ENCODE results near the gene CACNB2. TPM values are rescaled to one million over a fixed set of nuclear protein-coding genes. Genes with fewer than 3 reads are reported as not detected.

Gene CACNB2
- total RNA-seq, 1 experiment from 2014 or later = 0.07 TPM

GRCh38 chr10:18504161-18504560 is 363.9 kb downstream of the CACNB2 start:
- intact Hi-C loops (cut with micrococcal nuclease) = no loop called here
- Histone ChIP-seq H3K9me2 (replicated peaks; ENCODE audit: low read length) (no peaks in the 10 kb centered on the region), H3K9ac (ENCODE audit: low read length) (no peak overlapping the region), H3K9me3 (ENCODE audit: low read length) (no peaks in the 10 kb centered on the region), H3K36me3 (ENCODE audit: low read depth, low read length) (no peaks in the 10 kb centered on the region), H4K20me1 (ENCODE audit: low read length) (no peaks in the 10 kb centered on the region), H3K4me1 (ENCODE audit: insufficient read depth, low read length) (0 out of 2 replicates have a peak, but pooled peaks cover 8% of the 10 kb centered on the region), H3K4me2 (ENCODE audit: low read length) (no peak overlapping the region), H3F3A (ENCODE audit: low read length, unreplicated experiment) (no peaks in the 10 kb centered on the region), H3K4me3 (ENCODE audit: low read length) (no peak overlapping the region), H3K27ac (ENCODE audit: low read length) (no peak overlapping the region), H3K27me3 (ENCODE audit: low read length) (no peaks in the 10 kb centered on the region), H3K79me2 (ENCODE audit: low read length) (no peaks in the 10 kb centered on the region), H2AFZ (ENCODE audit: low read length) (no peak overlapping the region)
- DNase-seq (no peak), ATAC-seq (no peak)
- TF ChIP-seq CTCF (conservative IDR thresholded peaks at IDR 0.05; ENCODE audit: low read depth, low read length) (no peak), EZH2phosphoT487 (IDR thresholded peaks at IDR 0.05; ENCODE audit: borderline replicate concordance, low read length) (no peak), EZH2 (IDR thresholded peaks at IDR 0.05; ENCODE audit: low read length, unreplicated experiment) (no peak)
- ChIA-PET POLR2A (ENCODE audit: unreplicated experiment) (no interaction called here), CTCF (no interaction called here)
- BruUV-seq (replicated peaks) = no TSS peak

- Histone ChIP-seq H3K4me3 (ENCODE audit: low read length) (no peak overlapping the region), H3K27me3 (ENCODE audit: low read length) (no peaks in the 10 kb centered on the region), H3K79me2 (ENCODE audit: low read length) (no peaks in the 10 kb centered on the region), H3K9me2 (replicated peaks; ENCODE audit: low read length) (no peaks in the 10 kb centered on the region), H3K9me3 (ENCODE audit: low read length) (no peaks in the 10 kb centered on the region), H2AFZ (ENCODE audit: low read length) (0 out of 2 replicates have a peak overlapping the region, but pooled peaks have one; percentile 9), H3K4me2 (ENCODE audit: low read length) (peak overlapping the region; percentile 37), H3K4me1 (ENCODE audit: insufficient read depth, low read length) (0 out of 2 replicates have a peak, but pooled peaks cover 8% of the 10 kb centered on the region), H3K36me3 (ENCODE audit: low read depth, low read length) (no peaks in the 10 kb centered on the region), H4K20me1 (ENCODE audit: low read length) (no peaks in the 10 kb centered on the region), H3K27ac (ENCODE audit: low read length) (no peak overlapping the region), H3K9ac (ENCODE audit: low read length) (no peak overlapping the region), H3F3A (ENCODE audit: low read length, unreplicated experiment) (no peaks in the 10 kb centered on the region)
- no peak; the same call in 1 of the 2 replicates for ATAC-seq
- intact Hi-C loops (cut with micrococcal nuclease) = no loop called here
- DNase-seq = peak; percentile 22
- POLR2A ChIA-PET (ENCODE audit: unreplicated experiment) = no interaction called here
- CTCF ChIA-PET = no interaction called here
- TF ChIP-seq EZH2 (IDR thresholded peaks at IDR 0.05; ENCODE audit: low read length, unreplicated experiment) (no peak), EZH2phosphoT487 (IDR thresholded peaks at IDR 0.05; ENCODE audit: borderline replicate concordance, low read length) (no peak), CTCF (conservative IDR thresholded peaks at IDR 0.05; ENCODE audit: low read depth, low read length) (no peak)
- BruUV-seq (replicated peaks) = no TSS peak
Measured at GRCh38 chr10:18505456-18506118, 365.4 kb downstream of the CACNB2 start.

- Histone ChIP-seq H3K4me3 (ENCODE audit: low read length) (no peak overlapping the region), H3K27ac (ENCODE audit: low read length) (no peak overlapping the region), H3K4me2 (ENCODE audit: low read length) (no peak overlapping the region), H3K4me1 (ENCODE audit: insufficient read depth, low read length) (no peaks in the 10 kb centered on the region), H3K9me3 (ENCODE audit: low read length) (no peaks in the 10 kb centered on the region), H3K27me3 (ENCODE audit: low read length) (no peaks in the 10 kb centered on the region), H4K20me1 (ENCODE audit: low read length) (no peaks in the 10 kb centered on the region), H3K9ac (ENCODE audit: low read length) (no peak overlapping the region), H3F3A (ENCODE audit: low read length, unreplicated experiment) (no peaks in the 10 kb centered on the region), H3K9me2 (replicated peaks; ENCODE audit: low read length) (no peaks in the 10 kb centered on the region), H3K36me3 (ENCODE audit: low read depth, low read length) (no peaks in the 10 kb centered on the region), H2AFZ (ENCODE audit: low read length) (no peak overlapping the region), H3K79me2 (ENCODE audit: low read length) (no peaks in the 10 kb centered on the region)
- no peak for TF ChIP-seq EZH2 (IDR thresholded peaks at IDR 0.05; ENCODE audit: low read length, unreplicated experiment)
- no peak for TF ChIP-seq CTCF (conservative IDR thresholded peaks at IDR 0.05; ENCODE audit: low read depth, low read length)
- no peak for TF ChIP-seq EZH2phosphoT487 (IDR thresholded peaks at IDR 0.05; ENCODE audit: borderline replicate concordance, low read length)
- CTCF ChIA-PET = no interaction called here
- no TSS peak for BruUV-seq (replicated peaks)
- intact Hi-C loops (cut with micrococcal nuclease) = no loop called here
- no peak for DNase-seq
- ATAC-seq = no peak
- POLR2A ChIA-PET (ENCODE audit: unreplicated experiment) = no interaction called here
Measured at GRCh38 chr10:18508587-18508986, 368.4 kb downstream of the CACNB2 start.
